GM21723 (cell line): Measurements from ENCODE around the gene HSPA9.

Experiments used
- ATAC-seq: cut with Tn5 transposase; IDR thresholded peaks from one replicate; pipeline ENCODE4 v1.9.1; 2021; ENCODE audit warnings: mild to moderate bottlenecking, moderate library complexity; ENCODE audit not compliant: unreplicated experiment

HSPA9 gene

DNA sequence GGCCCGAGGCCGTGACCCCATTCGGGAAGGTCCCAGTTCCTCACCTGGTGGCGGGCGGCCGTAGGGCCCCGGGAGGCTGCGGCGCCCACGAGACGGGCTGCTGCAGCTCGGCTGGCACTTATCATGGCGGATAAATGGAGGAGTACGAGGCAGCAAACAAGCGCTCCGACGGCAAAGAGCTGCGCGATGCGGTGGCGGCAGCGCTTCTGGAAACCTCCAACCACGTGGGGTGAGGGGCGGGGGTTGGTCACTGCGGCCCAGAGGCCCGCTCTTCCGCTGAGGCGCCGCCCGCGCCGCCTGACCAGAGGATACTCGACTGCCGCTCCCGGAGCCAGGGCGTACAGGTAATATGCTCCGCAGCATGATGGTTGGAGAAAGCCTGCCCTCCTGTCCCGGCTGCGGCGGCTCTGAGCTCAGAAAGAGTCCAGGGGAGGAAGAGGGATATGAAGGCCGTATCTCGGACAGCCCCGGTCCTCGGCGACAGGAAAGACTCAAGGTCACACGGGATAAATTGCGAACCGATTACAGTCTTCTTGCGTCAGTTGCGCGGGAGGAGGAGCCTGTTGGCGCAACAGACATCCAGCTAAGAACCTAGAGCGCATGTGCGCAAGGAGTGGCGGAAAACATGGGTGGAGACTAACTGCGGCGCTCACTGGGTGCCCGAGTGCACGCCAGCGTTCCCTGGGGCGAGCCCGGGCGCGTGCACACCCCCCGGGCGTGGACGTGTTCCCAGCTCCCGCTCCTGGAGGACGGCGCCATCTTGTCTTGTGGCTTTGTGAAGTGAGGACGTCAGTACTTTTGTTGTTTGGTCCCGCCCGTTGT lies at the start of gene HSPA9:
Gene HSPA9, minus strand, starts transcription at position 208 of the 822 bp plus-strand sequence. Its CDS starts 83 bp downstream, at position 125.
- peak; percentile 86 for ATAC-seq

DNA sequence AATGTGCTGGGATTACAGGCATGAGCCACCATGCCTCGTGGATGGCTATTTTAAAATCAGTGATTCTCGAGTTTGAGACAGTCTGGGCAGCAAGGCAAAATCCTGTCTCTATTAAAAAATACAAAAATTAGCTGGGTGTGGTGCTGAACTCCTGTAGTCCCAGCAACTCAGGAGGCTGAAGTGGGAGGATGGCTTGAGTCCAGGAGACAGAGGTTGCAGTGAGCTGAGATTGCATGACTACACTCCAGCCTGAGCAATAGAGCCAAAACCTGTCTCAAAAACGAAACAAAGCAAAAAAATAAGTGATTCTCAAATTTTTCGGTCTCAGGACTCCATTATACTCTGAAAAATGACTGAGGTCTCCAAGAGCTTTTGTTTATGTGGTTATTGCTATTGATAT lies 47.9 kb upstream of the HSPA9 start:
- no peak for ATAC-seq

DNA sequence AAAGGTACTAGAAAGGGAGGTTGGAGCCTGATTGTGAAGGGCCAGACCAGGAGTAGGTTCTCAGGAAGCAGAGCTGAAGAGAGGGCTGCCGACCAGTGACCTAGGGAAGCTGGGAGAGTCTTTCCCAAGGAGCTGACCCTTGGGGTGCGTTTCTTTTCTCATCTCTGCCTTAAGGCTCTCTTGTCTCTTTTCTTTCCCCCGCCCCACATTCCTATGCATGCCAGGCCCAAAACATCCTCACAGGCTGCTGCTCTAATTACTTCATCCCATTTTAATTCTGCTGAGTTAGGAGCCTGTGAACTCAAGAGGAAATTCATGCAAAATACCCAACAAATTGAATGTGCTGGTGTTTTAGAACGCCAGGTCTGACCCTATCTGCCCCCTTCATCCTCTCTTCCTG lies 46.9 kb upstream of the HSPA9 start:
- no peak for ATAC-seq

DNA sequence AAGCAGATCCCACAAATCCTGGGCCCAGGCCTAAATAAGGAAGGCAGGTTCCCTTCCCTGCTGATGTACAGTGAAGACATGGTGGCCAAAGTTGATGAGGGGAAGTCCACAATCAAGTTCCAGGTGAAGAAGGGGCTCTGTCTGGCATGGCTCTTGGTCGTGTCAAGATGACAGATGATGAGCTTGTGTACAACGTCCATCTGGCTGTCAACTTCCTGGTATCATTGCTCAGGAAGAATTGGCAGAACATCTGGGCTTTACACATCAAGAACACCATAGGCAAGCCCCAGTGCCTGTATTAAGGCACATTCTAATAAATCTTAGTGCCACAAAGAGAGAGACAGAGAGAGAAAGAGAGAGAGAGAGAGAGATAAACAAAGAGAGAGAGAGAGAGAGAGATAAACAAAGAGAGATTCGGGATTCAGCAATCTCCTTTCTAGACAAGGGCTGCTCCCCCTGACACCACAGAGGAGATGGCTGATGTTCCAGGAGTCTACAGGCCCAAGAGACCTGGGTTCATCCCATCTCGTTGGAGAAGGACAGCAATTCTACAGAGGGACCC lies 45.5 kb upstream of the HSPA9 start:
- no peak for ATAC-seq

DNA sequence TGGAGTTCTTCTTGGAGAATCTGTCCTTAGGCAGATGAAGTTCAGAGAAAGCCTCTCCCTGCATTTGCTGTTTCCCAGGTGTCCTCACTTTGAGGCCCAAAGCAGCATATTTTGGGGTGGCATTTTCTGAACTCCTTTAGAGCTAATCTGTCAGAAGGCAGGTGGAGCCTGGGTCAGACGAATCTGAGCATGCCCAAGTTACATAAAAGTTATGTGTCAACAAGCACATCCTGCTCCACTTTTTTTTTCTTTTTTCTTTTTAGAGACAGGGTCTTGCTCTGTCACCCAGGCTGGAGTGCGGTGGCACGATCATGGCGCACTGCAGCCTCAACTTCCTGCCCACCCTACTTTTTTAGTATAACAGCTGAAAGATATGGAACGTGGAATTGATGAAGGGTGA lies 41.3 kb upstream of the HSPA9 start:
- no peak for ATAC-seq

DNA sequence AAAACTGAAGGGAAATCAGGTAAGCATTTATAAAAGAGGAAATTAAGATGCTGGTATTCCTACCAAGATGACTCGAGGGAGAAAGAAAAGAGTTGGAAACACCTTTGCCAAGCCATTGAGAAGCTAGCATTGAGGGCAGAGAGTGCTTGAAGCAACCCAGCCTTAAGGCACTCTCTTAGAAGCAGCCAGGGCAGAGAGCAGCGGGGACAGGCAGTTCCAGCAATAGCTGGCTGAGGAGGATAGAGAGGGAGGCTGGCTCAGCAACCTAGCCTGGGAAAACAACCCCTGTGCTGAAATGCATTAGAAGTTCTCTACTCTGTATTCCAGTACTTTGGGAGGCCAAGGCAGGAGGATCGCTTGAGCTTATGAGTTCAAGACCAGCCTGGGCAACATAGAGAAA lies 40.3 kb upstream of the HSPA9 start:
- ATAC-seq, result no peak

DNA sequence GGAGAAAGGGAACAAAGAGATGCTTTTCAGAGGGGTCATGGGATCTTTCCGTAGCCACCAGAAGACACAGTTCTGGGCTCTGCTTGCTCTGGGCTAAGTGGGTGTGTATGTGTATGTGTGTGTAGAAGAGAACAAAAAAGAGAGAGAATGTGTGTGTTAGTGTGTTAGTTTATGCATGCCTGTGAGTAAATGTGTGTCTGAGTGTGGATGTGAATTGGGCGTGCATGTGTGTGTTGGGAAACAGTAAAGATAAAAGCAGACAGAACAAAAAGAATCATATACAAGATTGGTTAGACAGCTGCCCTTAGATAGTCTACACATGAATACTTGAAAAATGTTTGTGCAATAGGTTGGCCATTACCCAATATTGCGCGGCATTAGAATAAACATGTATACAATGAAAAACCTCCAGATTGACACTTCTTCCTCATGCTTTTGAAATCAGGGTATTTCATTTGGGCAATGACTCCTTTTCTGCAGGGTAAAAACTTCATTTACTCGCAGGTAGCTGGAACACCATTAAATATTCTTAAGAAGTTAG lies 36.5 kb upstream of the HSPA9 start:
- ATAC-seq, result no peak

DNA sequence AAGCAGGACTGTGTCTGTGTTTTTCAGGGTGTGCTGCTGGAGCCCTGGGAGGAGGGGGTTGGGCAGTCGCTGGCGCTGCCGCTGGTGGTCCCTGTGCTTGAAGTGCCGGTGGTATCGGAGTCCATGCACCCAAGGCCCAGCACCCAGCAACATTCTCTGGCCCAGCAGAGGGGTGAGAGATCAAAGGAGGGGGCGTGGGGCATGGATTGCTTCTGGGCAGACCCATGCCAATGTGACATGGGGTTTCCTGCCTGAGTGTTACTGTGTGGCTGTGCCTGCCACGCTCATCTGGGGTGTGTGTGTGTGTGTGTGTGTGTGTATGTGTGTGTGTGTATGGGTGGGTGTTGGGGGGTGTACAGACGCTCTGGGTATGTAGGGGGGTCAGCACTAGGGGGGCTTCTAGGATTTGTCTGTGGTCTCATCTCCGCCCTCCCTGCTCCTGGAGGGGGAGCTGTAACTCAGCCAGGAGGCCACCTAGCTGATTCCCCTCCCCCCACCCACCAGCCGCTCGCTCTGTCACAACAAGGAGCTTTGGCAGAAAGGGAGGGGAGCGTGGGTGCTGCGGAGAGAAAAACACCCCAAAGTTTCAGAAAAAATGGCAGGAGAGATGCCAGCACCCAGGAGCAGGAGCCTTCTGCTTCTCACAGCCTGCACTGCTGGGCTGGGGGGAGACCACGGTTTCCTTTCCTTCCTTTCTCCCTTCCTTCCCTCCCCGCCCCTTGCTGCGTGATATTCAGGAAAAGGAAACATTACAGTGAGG lies 35.9 kb upstream of the HSPA9 start:
- ATAC-seq, result no peak

DNA sequence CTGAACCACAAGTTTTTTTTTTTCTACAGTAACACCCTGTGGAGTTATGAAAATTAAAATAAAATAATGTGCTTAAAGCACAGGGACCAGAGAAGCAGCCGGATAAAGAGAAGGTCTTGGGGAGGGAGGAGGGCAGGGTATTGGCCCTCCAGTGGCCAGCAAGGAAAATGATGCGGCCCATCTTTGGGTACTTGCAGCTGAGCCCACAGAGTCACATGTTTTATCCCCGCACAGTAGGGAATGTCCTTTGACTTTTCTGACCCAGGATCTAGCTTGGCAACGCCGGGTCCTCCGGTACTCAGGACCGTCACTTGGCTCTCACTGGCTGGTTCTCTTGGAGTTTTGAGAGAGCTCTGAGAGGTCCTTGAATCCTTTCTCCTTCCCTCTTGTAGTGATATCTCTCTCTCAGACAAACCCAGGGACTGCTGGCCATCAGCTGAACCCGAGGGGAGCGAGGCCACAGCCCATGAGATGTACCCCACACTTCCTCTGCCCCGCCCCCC lies 35.3 kb upstream of the HSPA9 start:
- no peak for ATAC-seq

DNA sequence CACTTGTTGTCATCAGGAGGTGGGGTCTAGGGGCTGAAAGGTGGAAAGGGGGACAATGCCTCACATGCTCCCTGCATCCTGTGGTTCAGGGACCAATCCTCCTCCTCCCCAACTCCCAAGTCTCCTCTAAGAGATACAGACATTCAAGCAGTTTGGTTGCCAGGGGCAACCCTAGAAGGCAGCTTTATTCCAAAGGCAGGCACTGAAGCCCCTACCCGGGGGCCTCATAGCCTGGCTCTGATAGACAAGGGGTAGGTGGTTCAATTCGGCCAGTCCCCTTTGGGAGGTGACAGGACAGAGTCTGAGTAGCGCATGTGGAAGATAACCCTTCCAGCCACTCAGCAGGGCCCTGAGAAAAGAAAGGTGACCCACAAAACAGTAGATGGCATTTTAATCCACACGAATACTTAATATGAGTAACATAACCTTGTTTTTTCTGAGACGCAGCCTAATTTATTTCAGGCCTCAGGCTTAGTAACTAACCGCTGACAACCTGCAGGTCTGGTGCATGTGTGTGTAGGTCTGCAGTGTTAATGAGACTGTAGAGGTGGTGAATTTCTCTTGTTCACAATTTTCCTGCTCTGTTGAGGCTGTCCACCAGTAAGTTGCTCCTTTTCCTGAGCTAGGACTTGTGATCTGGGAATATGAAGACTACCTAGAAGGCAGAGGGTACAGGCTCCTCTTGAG lies 31.3 kb upstream of the HSPA9 start:
- no peak for ATAC-seq

DNA sequence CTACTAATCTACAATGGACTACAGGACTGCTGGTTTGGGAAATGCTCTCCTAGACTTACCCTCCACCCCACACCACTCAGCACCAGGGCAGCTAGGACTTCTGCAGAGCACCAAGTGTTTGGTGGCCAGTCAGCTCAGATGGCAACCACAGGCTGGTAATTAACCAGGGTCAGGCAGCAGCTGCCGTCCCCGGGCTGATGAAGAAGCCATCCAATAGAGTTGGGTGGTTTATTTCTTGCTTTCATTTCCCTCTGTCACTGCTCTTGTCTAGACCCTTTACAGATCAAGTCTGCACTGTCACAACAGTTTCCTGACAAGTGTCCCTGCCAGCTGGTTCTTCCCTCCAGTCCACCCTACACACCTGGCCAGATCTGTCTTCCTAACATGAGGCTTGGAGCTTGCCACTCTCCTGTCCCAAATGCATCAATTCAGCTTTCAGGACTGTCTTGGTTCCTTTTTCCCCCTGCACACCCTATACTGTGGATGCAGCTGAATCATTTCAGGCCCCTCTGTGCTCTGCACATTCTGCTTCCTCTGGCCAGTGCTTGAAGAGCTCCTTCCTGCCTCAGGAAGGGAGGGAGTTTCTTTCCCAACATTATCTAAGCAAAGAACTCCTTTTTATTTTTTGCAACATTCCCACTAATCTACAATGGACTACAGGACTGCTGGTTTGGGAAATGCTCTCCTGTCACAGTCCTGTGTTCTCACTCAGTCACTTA lies 30.2 kb upstream of the HSPA9 start:
- peak; percentile 56 for ATAC-seq

DNA sequence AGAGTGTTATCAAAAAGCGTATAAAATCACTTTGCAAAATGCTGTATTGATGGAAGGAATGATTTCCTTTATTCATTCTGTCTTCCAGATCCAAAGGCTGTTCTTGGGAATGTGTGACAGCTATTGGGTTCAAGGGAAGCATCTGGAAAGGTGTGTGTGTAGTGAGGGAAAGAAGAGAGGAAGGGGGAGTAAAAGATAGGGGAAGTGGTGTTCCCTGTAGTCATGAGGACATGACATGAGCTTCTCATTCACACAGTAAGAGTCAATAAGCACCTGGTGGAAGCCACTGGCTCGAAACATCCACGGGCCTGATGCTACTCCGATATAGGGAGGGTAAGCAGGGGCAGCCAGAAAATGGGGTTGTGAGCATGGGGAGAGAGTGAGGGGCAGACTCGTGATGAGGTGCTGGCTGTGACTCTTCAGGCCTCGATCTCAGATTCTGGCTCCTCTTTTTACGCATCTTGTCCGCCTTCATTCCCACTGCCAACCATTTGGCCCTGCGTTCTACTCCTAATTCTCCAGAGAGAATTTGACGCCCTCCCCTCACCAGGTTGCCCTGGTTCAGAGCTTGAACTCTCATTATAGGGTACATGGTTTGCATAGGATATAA lies 29.1 kb upstream of the HSPA9 start:
- ATAC-seq, result no peak

DNA sequence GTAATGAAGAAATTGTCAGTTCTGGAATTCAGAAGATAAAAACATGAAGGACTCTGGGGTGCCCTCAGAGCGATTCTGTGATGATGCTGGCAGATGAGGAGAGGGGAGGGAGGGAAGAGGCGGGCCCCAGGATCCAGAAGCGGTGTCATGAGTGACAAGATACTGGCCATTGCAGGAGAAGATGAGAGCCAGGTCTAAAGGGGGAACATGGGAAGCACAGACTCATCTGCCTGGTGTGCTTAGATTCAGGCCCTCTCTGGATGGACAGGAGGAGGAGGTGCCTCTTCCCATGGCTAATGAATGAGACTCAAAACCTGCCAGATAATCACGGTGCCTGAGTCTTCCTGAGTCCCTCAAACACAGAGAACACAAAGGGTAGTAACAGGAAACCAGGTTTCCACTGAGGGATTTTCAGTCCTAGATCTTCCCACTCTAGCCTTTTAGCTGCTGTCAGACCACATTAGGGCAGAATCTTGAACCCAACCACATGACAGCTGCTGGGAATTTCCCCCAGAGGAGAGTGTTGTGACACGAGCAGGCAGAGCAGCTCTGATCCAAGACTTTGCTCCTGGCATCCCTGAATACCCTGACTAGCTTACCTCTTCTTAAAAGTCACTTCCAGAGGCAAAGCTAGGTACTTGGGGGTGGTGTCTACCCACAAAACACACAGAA lies 28.2 kb upstream of the HSPA9 start:
- ATAC-seq, result no peak

DNA sequence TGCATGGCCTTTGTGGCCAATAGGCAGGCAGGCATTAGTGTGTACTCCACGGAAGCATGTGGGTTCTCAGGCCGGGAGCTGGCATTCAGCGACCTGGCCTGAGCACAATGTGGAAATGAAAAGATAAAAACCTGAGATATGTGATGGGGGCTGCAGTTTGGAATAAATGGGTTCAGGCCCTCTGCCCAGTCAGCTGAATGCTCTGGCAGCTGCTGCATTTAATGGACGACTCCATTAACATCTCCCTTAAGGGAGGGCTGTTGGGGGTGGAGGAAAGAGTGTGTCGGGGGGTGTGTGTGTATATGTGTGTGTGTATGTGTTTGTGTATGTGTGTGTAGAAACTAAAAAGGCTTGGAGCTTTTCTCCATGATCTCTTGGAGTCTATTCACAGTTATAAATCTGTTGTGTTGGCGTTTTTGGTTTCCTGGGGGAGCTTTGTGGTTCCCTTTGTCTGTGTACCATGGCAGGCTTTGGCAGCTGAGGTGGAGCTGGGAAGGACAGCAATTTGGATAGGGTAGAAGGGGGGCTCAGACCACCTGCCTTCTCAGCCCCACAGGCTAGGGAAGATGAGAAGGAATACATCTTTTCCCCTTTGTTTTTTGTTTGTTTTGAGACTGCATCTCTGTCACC lies 27.3 kb upstream of the HSPA9 start:
- no peak for ATAC-seq

DNA sequence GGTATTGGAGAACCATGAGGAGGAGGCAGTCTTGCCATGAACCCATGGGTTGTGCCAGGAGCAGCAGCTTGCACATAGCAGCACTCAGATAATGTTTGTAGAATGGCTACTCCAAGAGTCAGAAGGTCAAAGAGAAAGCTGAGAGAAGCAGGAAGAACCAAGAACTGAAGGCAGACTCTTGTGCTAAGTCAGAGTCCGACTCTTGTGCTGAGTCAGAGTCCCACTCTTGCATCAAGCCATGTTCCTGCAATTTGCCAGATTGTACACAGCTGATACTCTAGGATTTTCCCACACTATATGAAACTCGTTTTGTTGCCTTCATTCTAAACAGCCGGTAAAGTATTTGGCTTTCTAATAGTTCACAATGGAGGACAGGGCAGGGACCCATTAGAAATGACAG lies 26.2 kb upstream of the HSPA9 start:
- ATAC-seq, result no peak

DNA sequence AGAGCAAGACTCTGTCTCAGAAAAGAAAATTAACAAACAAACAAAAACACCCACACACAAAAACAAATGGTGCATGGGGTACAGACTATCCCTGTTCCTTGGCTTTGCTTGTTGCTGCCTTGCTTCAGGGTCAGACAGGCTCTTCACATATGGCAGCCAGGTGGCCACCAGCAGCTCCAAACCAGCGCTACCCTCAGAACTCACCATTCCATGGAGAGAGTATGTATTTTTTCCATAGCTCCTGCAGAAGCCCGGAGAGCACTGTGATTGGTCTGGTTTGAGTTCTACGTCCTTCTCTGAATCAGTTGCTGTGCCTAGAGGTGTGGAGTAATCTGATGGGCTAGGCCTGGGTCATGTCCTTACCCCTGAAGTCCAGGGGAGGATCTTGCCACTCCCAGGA lies 25.2 kb upstream of the HSPA9 start:
- ATAC-seq, result no peak

DNA sequence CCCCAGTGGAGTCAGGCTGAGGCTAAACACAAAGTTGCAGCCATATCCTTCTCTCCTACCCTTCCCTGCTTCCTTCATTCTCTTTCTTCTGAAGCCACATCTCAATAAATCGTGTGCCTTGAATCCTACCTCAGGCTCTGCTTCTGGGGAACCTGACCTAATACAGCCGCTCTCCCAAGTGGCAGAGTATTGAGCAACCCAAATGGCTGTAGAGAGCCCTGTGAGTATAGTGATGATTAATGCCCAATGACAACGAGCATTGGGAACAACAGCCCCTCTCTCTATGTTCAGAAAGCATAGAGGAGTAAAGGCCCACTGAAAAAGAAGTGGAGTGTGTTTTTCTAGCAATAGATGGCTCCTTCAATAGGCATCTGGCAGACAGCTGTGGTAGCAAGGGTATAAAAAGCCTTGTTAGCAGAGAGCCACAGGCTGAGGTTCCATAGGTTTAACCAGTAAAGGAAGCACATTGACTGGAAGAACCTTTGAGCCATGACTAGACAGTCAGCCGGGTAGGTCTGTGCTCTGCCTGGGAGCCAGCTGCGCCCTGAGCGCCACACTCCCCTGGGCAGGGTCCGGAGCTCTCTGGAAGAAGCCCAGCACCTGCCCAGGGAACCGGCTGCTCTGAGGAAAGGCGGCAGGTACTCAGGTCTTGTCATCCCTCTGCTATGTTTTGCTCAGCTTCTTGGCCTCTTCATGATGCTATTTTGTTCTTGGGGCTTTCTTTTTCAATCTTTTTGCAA lies 22.6 kb upstream of the HSPA9 start:
- ATAC-seq, result no peak
